Activated T-cell treated with anti-CD3 and anti-CD28 coated beads for 4 hours (primary cell): ENCODE measurements around the gene SRRM1.
"Not testable (repeated sequence)": the region's sequence is repeated elsewhere in the genome, so short reads cannot be mapped to it uniquely, and the experiment has no call there.

Experiments used
- DNase-seq: peaks from one replicate; pipeline ENCODE4 v3.0.0-alpha.2; 2020

The SRRM1 gene

GRCh38 chr1:24643363-24644099, 429 bp downstream of the SRRM1 start:
- no peak for DNase-seq

GRCh38 chr1:24644100-24644384, 940 bp downstream of the SRRM1 start:
- DNase-seq, result no peak

GRCh38 chr1:24648919-24649318, 5.8 kb downstream of the SRRM1 start:
- no peak for DNase-seq

GRCh38 chr1:24652382-24652781, 9.3 kb downstream of the SRRM1 start:
- DNase-seq, result no peak

GRCh38 chr1:24654010-24654409, 10.9 kb downstream of the SRRM1 start:
- no peak for DNase-seq

GRCh38 chr1:24656046-24656445, 12.9 kb downstream of the SRRM1 start:
- DNase-seq, result no peak

- DNase-seq, result no peak
Observed at GRCh38 chr1:24657781-24658180, 14.7 kb downstream of the SRRM1 start.

GRCh38 chr1:24659166-24659904, 16.2 kb downstream of the SRRM1 start:
- no peak for DNase-seq

GRCh38 chr1:24659993-24660665, 17.0 kb downstream of the SRRM1 start:
- DNase-seq, result no peak

- DNase-seq, result no peak
Observed at GRCh38 chr1:24664507-24665033, 21.5 kb downstream of the SRRM1 start.

- DNase-seq, result no peak
Observed at GRCh38 chr1:24666794-24667193, 23.7 kb downstream of the SRRM1 start.

GRCh38 chr1:24671372-24671771, 28.3 kb downstream of the SRRM1 start:
- not testable (repeated sequence) for DNase-seq

- not testable (repeated sequence) for DNase-seq
Observed at GRCh38 chr1:24672686-24673085, 29.6 kb downstream of the SRRM1 start.

GRCh38 chr1:24673341-24673740, 30.2 kb downstream of the SRRM1 start:
- DNase-seq, result no peak

- not testable (repeated sequence) for DNase-seq
Observed at GRCh38 chr1:24678421-24678820, 35.3 kb downstream of the SRRM1 start.

- DNase-seq, result no peak
Observed at GRCh38 chr1:24679725-24680124, 36.6 kb downstream of the SRRM1 start.

GRCh38 chr1:24683713-24684162, 40.6 kb downstream of the SRRM1 start:
- DNase-seq, result no peak

GRCh38 chr1:24688033-24688432, 44.9 kb downstream of the SRRM1 start:
- no peak for DNase-seq

- DNase-seq, result peak; percentile 43
Observed at GRCh38 chr1:24688621-24689195, 45.6 kb downstream of the SRRM1 start.

GRCh38 chr1:24691051-24691450, 47.9 kb downstream of the SRRM1 start:
- DNase-seq, result no peak

- DNase-seq, result no peak
Observed at GRCh38 chr1:24692351-24692980, 49.4 kb downstream of the SRRM1 start.

GRCh38 chr1:24693827-24694379, 50.8 kb downstream of the SRRM1 start:
- DNase-seq, result no peak
